Dermis blood vessel endothelial cell (primary cell): ENCODE data around the gene TRAPPC3. TPM values are rescaled to one million over a fixed set of nuclear protein-coding genes. Genes with fewer than 3 reads are reported as not detected.

Experiments
- DNase-seq: peaks from one replicate; pipeline ENCODE4 v3.0.0; 2010
- total RNA-seq: library from RNA; depleted of rRNA; stranded (reverse); fragments of >200 nt; gene quantifications from 2 replicates; pipeline ENCODE4 v1.2.3, GENCODE V29; 2014

The TRAPPC3 gene
- total RNA-seq, 1 donor from 2014 or later = 117 TPM

DNA sequence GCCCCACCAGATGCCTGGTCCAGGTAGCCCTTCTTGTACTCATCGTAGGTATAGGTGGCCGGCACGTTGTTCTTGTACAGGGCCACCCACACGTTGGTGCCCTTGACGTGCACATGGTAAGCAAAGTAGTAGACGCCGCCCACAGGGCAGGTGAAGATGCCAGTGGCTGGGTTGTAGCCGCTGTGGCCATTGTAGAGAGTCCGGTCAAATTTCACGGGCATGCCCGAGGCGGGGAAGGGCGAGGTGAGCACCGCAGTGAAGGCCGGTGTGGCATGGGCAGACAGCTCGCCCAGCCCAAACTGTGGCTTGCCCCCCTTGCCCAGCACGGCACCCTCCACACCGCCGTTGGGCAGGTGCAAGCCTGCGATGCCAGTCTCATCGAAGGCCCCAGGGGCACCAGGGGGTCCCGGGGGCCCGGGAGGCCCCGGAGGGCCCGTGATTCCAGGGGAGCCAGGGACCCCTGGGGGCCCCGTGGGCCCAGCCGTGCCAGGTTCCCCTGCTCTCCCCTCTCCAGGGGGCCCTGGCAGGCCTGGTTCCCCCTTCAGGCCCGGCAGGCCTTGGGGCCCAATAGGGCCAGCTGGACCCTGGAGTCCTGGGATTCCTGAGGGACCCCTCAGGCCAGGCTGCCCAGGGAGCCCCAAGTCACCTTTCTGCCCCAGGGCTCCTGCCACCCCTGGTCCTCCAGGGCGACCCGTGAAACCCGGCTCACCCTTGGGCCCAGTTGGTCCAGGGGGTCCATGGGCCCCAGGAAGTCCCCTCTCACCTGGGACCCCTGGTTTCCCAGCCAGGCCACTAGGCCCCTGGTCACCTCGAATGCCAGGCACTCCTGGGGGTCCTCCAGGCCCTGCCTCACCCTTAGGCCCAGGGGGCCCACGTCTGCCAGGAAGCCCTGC is 51.3 kb downstream of the TRAPPC3 start:
- DNase-seq = no peak

DNA sequence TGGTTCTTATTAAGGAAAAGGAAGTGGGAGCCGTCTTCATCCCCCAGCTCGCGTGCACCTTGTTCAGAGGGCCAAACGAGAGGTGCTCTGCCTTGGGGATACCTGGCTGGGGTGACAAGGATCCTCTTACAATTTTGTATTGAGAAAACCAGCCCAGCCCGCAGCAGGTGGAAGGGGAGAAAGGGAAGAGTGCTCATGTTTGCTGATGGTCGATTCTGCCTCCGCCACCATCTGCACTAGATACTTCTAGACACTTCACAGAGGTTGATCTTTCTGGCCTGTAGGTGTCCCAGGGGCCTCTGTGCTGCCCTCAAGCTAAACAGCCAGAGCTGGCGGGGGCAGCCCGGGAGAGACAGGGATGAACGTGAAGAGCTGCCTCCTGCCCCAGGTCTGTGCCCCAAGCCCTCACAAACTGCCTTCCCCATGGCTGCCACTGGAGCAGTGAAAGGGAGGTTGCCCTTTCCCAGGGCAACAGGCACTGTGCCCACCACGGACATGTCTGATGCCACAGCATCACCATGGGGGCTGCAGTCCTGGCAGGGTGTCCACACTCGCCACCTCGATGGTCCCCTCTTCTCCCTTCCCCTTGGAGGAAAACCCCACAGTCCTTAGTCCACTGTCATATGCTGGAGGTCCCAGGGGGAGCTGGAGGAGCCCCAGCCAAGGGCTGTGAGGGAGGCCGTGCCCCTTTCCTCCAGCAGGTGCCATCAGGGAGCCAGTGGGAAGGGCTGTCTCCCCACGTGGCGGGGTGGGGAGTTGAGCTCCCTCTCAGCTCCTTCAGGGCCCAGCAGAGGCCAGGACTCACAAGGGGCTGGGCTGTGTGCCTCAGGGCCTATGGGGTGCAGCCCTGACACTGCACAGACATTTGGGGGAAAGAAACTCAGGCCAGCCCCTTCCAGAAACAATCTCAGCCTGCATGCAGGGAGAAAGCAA is 52.5 kb downstream of the TRAPPC3 start:
- peak; percentile 39 for DNase-seq

DNA sequence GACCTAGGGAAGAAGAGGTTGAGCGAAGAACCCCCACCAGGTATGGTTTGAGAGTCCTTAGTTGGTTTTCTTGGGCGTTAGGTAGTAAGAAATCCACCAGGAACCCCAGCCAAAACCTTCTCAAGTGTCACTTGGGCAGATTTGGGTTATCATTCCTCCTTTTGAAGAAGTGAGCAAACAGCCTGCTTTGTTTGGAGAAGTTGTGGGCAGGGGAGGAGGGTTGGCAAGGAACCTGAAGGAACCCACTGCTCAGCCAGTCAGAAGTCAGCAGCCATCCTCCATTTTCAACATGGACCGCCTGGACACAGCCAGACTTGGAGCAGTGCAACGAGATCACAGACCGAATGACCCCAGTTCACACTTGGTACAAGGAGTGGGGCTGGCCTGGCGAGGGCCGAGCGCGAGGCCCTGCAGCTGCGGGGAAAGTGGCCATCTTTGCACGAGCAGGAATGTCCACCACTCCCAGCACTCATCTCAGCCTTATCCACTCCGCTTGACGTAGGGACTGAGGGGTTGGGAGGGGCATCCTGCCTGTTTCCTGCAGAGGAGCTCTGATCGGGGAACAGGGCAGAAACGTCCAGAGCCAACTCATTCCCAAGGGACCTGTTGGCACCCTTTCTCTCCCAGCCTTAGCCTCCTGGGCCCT is 53.4 kb downstream of the TRAPPC3 start:
- peak; percentile 37 for DNase-seq

DNA sequence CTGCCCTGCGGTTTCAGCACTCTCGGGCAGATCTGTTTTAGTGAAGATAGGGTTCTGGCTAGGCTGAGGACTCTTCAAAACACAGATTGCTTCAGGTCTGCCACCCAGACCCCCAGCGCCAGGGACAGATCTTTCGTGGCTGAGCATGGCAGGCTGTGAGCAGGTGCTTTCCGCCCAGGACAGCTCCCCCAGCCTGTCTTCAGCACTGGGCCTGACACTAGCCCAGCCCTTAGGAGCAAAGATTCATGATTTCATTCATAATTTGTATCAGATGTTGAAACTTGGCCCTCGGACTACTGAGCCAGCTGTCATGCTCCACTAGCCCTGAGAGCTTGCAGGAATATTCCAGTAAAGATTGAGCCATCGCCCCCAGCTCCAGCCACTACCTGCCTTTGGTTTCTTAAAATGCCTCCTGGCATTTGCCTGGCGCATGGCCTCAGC is 54.6 kb downstream of the TRAPPC3 start:
- no peak for DNase-seq

DNA sequence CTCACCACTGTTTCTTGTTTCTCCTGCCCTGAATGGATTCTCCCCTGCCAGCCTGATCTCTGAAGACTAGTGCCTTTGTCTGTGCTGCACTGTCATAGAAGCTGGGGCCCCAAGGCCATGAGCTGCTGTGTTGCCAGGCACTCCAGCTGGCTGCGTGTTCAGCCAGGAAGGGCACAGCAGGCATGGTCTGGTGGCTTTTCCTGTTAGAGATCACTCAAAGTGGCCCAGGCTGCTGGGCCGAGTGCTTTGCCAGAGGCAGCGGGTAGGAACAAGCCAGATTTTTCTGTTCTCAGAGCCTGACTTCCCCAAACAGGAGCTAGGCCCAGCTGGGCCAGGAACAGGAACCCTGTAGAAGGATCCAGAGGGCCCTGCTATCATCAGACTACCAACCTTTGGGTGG is 55.4 kb downstream of the TRAPPC3 start:
- DNase-seq = no peak

DNA sequence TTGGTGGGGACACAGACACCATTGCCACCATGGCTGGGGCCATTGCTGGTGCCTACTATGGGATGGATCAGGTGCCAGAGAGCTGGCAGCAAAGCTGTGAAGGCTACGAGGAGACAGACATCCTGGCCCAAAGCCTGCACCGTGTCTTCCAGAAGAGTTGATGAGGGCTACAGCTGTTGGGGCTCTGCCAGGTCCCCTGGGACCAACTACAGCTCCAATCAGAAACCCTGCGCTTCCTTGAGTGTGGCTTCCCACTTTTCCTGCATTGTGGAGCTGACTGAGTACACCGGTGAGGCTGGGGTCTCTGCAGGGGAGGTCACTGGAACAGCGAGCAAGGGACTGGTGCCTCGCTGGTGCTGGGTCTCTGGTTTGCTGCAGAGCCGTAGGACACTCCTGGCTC is 56.1 kb downstream of the TRAPPC3 start:
- no peak for DNase-seq

DNA sequence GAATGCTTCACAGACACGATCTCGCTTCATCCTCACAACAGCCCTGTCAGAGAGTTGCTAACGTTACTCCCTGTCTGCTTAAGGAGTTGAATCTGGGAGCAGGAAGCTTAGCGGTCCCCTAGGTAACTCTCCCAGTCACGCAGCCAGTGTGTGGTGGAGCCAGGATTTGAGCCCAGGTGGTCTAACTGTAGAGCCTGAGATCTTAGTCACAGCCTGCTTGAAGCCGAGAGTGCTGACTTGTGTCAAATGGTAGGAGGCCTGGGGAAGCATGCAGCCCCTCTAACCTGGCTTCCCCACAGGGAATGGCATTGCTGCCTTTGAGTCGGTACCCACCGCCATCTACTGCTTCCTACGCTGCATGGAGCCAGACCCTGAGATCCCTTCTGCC is 56.5 kb downstream of the TRAPPC3 start:
- DNase-seq = no peak

DNA sequence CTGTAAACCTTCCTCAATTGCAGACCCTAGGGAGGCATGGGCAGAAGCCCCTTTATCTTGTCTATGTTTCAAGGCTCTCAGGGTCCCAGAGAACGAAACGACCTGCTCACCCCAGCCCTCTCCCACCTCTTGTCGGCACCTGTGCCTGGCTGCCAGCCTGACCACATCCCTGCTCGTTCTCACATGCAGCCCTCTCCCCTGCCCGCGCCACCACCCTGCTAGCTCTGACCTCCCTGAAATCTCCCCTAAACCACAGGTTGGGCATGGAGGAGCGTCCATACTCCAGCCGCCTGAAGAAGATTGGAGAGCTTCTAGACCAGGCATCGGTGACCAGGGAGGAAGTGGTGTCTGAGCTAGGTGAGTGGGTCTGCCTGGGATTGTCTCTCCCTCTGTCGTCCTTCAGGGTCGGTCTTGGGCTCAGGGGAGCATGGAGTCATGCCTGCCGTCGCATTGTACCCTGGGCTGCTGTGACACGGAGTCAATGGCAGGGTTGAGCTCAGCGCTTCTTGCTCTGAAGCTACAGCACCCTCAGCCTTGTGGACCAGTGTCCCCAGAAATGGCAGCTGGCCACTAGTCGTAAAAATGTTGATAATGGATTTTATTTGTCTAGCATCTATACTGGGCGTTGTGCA is 57.0 kb downstream of the TRAPPC3 start:
- no peak for DNase-seq

DNA sequence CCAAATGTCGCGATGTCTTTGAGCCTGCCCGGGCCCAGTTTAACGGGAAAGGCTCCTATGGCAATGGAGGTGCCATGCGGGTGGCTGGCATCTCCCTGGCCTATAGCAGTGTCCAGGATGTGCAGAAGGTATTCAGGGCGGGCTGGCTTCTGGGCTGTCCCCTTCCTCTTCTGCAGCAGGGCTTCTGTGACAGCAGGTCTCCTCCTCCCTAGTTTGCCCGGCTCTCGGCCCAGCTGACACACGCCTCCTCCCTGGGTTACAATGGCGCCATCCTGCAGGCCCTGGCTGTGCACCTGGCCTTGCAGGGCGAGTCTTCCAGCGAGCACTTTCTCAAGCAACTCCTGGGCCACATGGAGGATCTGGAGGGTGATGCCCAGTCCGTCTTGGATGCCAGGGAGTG is 57.6 kb downstream of the TRAPPC3 start:
- DNase-seq = no peak

DNA sequence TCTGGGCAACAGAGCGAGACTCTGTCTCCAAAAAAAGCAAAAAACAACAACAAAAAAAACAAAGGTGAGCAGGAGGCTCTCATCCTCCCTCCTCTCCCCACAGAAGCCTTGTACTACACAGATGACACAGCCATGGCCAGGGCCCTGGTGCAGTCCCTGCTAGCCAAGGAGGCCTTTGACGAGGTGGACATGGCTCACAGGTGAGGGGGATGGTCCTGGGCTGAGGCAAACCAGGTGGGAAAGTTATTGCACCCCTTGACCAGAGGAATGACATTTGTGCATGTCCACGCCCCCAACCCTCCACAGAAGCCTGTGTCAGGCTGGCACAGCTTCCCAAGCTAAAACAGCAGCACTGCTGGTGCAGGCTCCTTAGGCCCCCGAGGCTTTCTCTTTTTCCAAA is 58.1 kb downstream of the TRAPPC3 start:
- no peak for DNase-seq

DNA sequence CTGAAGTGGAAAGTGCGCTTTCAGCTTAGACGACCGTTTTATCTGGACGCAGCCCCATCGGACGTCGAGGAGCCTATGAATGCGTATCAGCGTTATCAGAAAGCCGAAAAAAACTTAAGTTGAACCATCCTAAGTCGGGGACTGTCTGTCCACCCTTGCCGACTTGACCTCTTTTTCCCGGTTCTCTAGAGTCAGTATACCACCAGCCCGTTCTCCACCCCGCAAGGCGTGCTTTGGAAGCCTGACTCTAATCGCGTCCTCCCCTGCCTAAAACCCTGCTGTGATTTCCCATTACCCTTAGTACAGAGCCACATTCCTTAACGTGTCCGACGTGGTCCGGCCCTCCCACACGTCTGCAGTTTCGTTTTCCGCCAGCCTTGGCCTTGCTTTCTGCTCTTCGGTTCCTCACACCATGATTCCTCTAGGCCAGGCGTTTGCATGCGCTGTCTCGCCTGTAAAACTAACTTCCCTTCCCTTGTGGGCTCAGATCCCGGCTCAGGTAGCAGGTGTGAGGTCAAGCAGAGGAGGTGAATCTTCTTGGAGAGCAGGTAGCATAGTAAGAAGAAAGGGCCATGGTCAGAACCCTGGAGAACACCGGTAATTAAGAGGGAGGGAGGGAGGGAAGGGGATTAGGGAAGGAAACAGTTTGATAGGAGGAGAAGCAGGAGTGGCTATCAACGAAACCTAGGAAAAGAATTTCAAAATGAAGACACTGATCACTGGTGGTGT is 59.7 kb downstream of the TRAPPC3 start:
- DNase-seq = peak; percentile 69

DNA sequence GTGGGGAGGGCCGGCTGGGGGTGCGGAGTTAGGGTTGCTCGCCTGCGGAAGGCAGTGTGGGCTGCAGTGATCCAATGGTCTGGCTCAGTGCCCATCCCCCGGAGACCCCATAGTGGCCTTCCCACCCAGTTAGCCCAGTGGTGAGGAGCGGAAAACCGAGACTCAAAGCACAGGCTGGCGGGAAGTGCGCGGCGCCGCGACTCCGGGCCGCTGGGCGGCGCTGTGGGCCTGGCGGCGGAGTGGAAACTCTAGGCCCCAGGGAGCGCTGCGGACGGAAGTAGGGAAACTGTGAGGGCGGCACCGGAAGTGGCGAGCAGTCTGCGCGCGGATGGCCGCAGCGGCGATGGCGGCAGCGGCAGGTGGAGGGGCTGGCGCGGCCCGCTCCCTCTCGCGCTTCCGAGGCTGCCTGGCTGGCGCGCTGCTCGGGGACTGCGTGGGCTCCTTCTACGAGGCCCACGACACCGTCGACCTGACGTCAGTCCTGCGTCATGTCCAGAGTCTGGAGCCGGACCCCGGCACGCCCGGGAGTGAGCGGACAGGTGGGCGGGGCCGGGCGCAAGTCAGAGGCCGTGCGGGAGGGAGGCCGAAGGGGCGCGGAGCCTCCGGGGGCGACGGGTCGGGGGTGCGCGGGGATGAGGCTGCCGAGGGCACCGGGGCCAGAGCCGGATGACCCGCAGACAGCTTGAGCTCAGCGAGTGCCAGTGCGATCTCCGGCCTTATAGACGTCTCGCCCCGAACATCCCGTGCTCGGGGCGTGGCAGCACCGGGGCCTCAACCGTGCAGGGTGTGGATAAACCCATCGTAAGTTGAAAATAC is 60.5 kb downstream of the TRAPPC3 start, which contains the start of gene ADPRS:
ADPRS (plus strand) TSS at position 316 of the 816 bp plus-strand sequence; CDS start at position 329, 13 bp downstream.
- DNase-seq = peak; percentile 95

DNA sequence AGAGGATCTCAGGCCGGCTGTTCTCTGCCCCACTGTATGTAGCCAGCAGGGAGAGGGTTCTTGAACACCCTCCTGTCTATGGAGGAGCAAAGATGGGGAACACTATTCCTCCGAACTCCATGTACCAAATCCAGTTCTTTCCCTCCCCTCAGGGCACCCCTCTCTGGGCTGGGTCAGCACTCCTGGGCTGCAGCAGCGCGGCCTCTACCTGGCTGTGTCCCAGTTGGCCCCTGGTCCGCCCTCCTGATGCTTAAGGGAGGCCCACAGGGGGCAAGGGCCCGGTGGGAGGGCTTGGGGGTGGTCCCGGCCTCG is 61.1 kb downstream of the TRAPPC3 start:
- DNase-seq = no peak

DNA sequence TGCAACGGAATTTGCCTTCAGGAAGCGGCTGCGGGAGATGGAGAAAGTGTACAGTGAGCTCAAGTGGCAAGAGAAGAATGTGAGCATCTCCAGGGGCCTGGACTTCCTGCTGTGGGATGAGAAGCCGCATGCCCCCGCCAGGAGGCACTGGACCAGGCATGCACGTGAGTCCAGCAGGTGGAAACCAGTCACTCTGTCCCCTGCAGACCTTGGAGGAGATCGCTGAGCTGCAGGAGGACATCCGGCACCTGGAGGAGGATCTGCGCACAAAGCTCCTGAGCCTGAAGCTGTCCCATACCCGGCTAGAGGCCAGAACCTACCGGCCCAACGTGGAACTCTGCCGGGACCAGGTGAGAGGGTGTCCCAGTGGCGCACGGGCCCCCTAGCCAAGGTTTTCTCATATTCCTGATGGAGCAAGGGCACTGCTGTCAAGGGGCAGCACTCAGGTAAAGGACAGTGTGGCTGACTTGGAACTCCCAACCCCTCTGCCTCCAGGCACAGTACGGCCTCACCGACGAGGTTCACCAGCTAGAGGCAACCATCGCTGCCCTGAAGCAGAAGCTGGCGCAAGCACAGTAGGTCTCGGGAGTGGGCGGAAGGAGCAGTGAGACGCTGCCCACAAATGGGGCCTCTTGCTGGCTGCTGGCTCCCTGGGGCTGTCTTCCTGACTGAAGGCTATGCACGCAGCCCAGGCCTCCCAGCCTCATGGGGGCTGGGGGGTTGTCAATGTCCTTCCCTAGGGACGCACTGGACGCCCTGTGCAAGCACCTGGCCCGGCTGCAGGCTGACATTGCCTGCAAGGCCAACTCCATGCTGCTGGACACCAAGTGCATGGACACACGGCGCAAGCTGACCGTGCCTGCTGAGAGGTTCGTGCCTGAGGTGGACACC is 61.8 kb downstream of the TRAPPC3 start:
- DNase-seq = no peak

Other genes starting within 250 kb of the TRAPPC3 start
- 20.8 and 21.8 TPM in 2 replicates for gene AGO3, start 218.4 kb downstream of the TRAPPC3 start, total RNA-seq
- gene TEKT2, start 65.4 kb downstream of the TRAPPC3 start, total RNA-seq = 0.14 and 0.68 TPM in 2 replicates
- 43.1 and 52.9 TPM in 2 replicates for gene ADPRS, start 60.6 kb downstream of the TRAPPC3 start, total RNA-seq
- 3.0 and 3.2 TPM in 2 replicates for gene COL8A2, start 24.3 kb downstream of the TRAPPC3 start, total RNA-seq
- 77.9 and 106 TPM in 2 replicates for gene MAP7D1, start 6.7 kb upstream of the TRAPPC3 start, total RNA-seq
- gene THRAP3, start 75.0 kb upstream of the TRAPPC3 start, total RNA-seq = 96.0 and 151 TPM in 2 replicates
- 0.74 and 1.5 TPM in 2 replicates for gene SH3D21, start 156.9 kb upstream of the TRAPPC3 start, total RNA-seq
- gene EVA1B, start 174.2 kb upstream of the TRAPPC3 start, total RNA-seq = 105 and 192 TPM in 2 replicates
- 20.4 and 57.0 TPM in 2 replicates for gene STK40, start 236.4 kb upstream of the TRAPPC3 start, total RNA-seq
- gene LSM10, start 248.4 kb upstream of the TRAPPC3 start, total RNA-seq = 9.9 and 13.0 TPM in 2 replicates